ENCODE results near the gene SLC26A8.

DNA sequence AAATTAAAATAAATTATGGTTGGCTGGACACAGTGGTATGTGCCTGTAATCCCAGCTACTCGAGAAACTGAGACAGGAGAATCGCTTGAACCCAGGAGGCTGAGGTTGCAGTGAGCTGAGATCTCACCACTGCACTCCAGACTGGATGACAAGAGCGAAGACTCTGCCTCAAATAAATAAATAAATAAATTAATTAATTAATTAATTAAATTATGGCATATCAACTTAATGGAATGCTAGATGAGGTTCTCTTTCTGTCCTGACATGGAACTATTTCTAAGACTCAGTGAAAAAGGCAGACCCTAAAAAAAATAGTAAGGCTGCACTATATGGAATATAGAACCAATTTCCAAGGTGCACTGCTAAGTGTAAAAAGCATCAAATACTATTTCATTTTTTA, 108.4 kb downstream of the SLC26A8 start:
- TF ChIP-seq POLR2A (IDR thresholded peaks at IDR 0.05), result no peak
- TF ChIP-seq, protein P1, sequence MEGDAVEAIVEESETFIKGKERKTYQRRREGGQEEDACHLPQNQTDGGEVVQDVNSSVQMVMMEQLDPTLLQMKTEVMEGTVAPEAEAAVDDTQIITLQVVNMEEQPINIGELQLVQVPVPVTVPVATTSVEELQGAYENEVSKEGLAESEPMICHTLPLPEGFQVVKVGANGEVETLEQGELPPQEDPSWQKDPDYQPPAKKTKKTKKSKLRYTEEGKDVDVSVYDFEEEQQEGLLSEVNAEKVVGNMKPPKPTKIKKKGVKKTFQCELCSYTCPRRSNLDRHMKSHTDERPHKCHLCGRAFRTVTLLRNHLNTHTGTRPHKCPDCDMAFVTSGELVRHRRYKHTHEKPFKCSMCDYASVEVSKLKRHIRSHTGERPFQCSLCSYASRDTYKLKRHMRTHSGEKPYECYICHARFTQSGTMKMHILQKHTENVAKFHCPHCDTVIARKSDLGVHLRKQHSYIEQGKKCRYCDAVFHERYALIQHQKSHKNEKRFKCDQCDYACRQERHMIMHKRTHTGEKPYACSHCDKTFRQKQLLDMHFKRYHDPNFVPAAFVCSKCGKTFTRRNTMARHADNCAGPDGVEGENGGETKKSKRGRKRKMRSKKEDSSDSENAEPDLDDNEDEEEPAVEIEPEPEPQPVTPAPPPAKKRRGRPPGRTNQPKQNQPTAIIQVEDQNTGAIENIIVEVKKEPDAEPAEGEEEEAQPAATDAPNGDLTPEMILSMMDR (IDR thresholded peaks at IDR 0.05), result no peak

Measured in tibial nerve (tissue), 3 donors.